Upper lobe of right lung (tissue), 1 donor: ENCODE measurements around the gene C4orf54. TPM values are rescaled to one million over a fixed set of nuclear protein-coding genes. Genes with fewer than 3 reads are reported as not detected.

Experiments
- ATAC-seq: fragments of 200-7000 bp; cut with Tn5 transposase; one replicate; pipeline ENCODE4 v1.9.1; 2020; ENCODE audit warnings: mild to moderate bottlenecking, moderate library complexity
- DNase-seq: peaks from one replicate; pipeline ENCODE4 v3.0.0-alpha.2; 2020
- H3K27ac ChIP-seq: fragments of 200-600 bp; one replicate; pipeline ENCODE4 v1.8.0; 2022
- H3K27me3 ChIP-seq: fragments of 200-600 bp; one replicate; pipeline ENCODE4 v1.8.0; 2022; ENCODE audit warnings: mild to moderate bottlenecking
- H3K36me3 ChIP-seq: fragments of 200-600 bp; one replicate; pipeline ENCODE4 v1.8.0; 2022
- H3K4me1 ChIP-seq: fragments of 200-600 bp; one replicate; pipeline ENCODE4 v1.8.0; 2022
- H3K4me3 ChIP-seq: fragments of 200-600 bp; one replicate; pipeline ENCODE4 v1.8.0; 2022; ENCODE audit warnings: mild to moderate bottlenecking
- H3K9me3 ChIP-seq: fragments of 200-600 bp; one replicate; pipeline ENCODE4 v1.8.0; 2022
- CTCF ChIP-seq: fragments of 200-600 bp; IDR thresholded peaks from one replicate; pipeline ENCODE4 v1.8.0; 2022; ENCODE audit warnings: antibody characterized with exemption
- intact Hi-C: fragments of 100-400 bp; cut with DNase I; formaldehyde crosslinking; loops from one replicate; pipeline ENCODE4 v1.11.0; 2022
- total RNA-seq: library from RNA; stranded (reverse); fragmentation: NEBNext Ultra II Directional; extraction: Animal tissue kit (Norgen Biotek cat#: 25700); gene quantifications from one replicate; pipeline ENCODE4 v1.2.1, GENCODE V29; 2021
- donor health status: DM: no; HTN: yes; CAD: no; lungs with severe emphysema.

Gene C4orf54
- total RNA-seq, 1 donor from 2014 or later: not detected

DNA sequence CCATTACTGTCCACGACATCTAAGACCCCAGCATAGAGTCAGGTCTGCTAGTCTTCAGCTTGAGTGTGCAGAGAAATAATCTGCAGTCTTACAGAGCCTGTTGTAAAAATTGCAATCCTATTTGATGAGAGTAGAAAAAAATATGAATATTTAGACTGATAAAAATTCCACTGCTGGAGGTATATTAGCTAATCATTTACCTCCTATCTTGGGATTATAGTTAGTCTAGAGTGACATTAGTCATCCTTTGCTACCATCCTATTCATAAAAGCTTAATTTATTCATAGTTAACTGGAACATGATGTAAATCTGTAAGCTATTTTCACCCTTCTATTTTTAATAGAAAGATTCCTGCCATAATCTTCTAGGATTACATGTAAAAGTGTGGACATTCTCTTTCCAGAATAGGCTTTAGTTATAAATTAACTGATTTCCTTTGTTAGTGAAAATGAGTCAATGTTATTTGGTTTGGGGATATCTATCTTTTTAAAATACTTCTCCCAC, 26.7 kb downstream of the C4orf54 start:
- Histone ChIP-seq H3K9me3 (no peaks in the 10 kb centered on the region), H3K27me3 (no peaks in the 10 kb centered on the region), H3K27ac (no peak overlapping the region), H3K36me3 (no peaks in the 10 kb centered on the region), H3K4me1 (no peaks in the 10 kb centered on the region), H3K4me3 (no peak overlapping the region)
- no peak for DNase-seq
- intact Hi-C loops: no loop called here
- TF ChIP-seq CTCF: no peak
- ATAC-seq: no peak

GRCh38 chr4:99629962-99630554, 27.6 kb downstream of the C4orf54 start:
- DNase-seq (no peak), ATAC-seq (no peak)
- Histone ChIP-seq H3K36me3 (no peaks in the 10 kb centered on the region), H3K9me3 (no peaks in the 10 kb centered on the region), H3K4me3 (no peak overlapping the region), H3K4me1 (no peaks in the 10 kb centered on the region), H3K27ac (no peak overlapping the region), H3K27me3 (no peaks in the 10 kb centered on the region)
- no peak for TF ChIP-seq CTCF
- intact Hi-C loops: no loop called here

DNA sequence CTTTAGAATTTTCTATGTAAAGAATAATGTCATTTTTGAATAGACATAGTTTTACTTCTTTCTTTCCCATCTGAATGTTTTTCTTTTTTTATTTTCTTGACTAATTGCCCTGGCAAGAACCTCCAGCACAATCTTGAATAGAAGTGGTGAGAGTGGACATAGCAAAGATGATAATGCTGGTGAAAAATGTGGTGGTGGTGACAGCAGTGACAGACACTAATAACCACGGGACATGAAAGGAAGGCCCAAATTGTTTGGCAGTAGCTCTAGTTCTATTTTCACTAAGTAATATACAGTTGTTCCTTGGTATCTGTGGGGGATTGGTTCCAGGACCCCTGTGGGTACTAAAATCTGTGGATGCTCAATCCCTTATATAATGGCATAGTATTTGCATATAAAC, 29.6 kb downstream of the C4orf54 start:
- no peaks in the 10 kb centered on the region for H3K9me3 ChIP-seq
- no peak overlapping the region for H3K27ac ChIP-seq
- DNase-seq (no peak), ATAC-seq (no peak)
- TF ChIP-seq CTCF: no peak
- no peaks in the 10 kb centered on the region for H3K27me3 ChIP-seq
- no peaks in the 10 kb centered on the region for H3K4me1 ChIP-seq
- intact Hi-C loops: no loop called here
- H3K36me3 ChIP-seq: no peaks in the 10 kb centered on the region
- H3K4me3 ChIP-seq: no peak overlapping the region

DNA sequence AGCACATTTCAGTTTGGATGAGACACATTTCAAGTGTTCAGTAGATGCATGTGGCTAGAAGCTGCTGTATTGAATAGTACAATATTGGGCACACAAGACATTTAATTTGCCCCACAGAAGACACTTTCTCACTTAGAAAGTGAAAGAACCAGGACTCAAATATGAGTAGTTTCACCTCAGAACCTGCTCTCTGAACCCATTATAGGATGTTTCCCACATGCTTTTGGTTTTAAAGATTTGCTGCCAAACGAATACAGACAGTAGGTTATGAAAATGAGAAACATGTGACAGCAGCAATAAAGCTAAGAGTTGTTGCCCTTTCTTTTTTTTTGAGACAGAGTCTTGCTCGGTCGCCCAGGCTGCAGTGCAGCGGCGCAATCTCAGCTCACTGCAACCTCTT, 32.3 kb downstream of the C4orf54 start:
- no peaks in the 10 kb centered on the region for H3K4me1 ChIP-seq
- no peak overlapping the region for H3K4me3 ChIP-seq
- H3K36me3 ChIP-seq: no peaks in the 10 kb centered on the region
- no peak for TF ChIP-seq CTCF
- H3K27ac ChIP-seq: no peak overlapping the region
- H3K27me3 ChIP-seq: no peaks in the 10 kb centered on the region
- DNase-seq (no peak), ATAC-seq (no peak)
- intact Hi-C loops: no loop called here
- H3K9me3 ChIP-seq: no peaks in the 10 kb centered on the region

DNA sequence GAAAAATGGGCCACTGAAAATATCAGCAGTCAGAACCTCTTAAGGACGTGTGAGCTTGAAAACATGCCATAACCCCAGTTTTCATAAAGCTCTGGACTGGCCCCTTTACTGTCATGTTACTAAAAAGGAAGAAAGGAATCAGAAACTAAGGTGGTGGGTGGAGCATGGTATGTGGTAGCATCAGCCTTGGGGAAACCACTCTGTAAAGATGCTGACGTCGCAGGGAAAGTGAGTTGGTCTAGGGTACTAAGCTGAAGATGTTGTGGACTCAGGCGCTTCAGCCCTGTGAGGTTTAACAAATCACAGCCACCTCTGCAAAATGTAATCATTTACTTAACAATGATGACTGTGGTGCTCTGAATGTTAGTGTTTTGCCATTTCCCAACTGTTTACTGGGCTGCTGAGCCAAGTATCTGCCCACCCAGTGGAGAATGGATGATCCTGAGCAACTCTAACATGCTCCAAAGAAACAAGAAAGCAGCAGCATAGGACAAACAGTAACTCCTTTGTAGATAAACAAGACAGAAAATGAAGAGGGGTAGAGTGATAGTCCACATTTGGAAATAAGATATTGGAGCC, 33.4 kb downstream of the C4orf54 start:
- Histone ChIP-seq H3K4me3 (no peak overlapping the region), H3K4me1 (no peaks in the 10 kb centered on the region), H3K27ac (no peak overlapping the region), H3K27me3 (no peaks in the 10 kb centered on the region), H3K36me3 (no peaks in the 10 kb centered on the region), H3K9me3 (no peaks in the 10 kb centered on the region)
- ATAC-seq (peak; percentile 41), DNase-seq (no peak)
- TF ChIP-seq CTCF: no peak
- intact Hi-C loops: no loop called here

GRCh38 chr4:99622341-99622740, 35.3 kb downstream of the C4orf54 start:
- no peak for ATAC-seq
- no peak for TF ChIP-seq CTCF
- no peak for DNase-seq
- Histone ChIP-seq H3K27ac (no peak overlapping the region), H3K9me3 (no peaks in the 10 kb centered on the region), H3K27me3 (no peaks in the 10 kb centered on the region), H3K4me1 (no peaks in the 10 kb centered on the region), H3K4me3 (no peak overlapping the region), H3K36me3 (no peaks in the 10 kb centered on the region)
- intact Hi-C loops: no loop called here
